Heart left ventricle (tissue), 13 donors: ENCODE measurements around the gene TMEM43.

Experiments
- POLR2A ChIP-seq, 2 donors: fragments of 450-650 bp; IDR thresholded peaks; one replicate each; pipeline ENCODE4 v1.6.1; 2017; ENCODE audit warnings: antibody characterized with exemption in 2 of 2, mild to moderate bottlenecking in 2 of 2, moderate library complexity in 2 of 2
- TF ChIP-seq, protein P1 (sequence below), 12 donors: fragments of 200-600 bp; sonication (generic) in 4 of 12; IDR thresholded peaks; one replicate each; pipeline versions ENCODE4 v1.5.0 to v1.8.0; 2018 to 2022; ENCODE audit warnings: antibody characterized with exemption in 12 of 12, mild to moderate bottlenecking in 5 of 12
- donor health status: ischemic (EF 13 %, LVEDD 7.1; RV severe dilation, severe dysfunction).
- donor health status: DM: no; HTN: yes; CAD: no.
- donor health status: DM: no; HTN: no; CAD: no.
- donor health status: ischemic (EF 25% LVEDD 6.9; RV normal size, moderate dysfunction).
- donor health status: ischemic (EF 25% LVEDD 5.7; RV mildly dilated, moderate dysfunction).
- donor health status: ischemic (EF 35%, LVEDD 5.7; RV mildly dilated, moderate dysfunction).
- donor health status: nonischemic (EF 11% LVEDD 7.7; RV severe dilation, severe dysfunction).
- donor health status: DM: yes; HTN: yes; CAD: no.
- donor health status: PGD.
- donor health status: ischemic (EF 29% LVEDD 5.4; RV normal size, mild dysfunction).
- donor health status: nonischemic (EF 23%, LVEDD 6.1; RV moderate dilation, normal function).

DNA sequence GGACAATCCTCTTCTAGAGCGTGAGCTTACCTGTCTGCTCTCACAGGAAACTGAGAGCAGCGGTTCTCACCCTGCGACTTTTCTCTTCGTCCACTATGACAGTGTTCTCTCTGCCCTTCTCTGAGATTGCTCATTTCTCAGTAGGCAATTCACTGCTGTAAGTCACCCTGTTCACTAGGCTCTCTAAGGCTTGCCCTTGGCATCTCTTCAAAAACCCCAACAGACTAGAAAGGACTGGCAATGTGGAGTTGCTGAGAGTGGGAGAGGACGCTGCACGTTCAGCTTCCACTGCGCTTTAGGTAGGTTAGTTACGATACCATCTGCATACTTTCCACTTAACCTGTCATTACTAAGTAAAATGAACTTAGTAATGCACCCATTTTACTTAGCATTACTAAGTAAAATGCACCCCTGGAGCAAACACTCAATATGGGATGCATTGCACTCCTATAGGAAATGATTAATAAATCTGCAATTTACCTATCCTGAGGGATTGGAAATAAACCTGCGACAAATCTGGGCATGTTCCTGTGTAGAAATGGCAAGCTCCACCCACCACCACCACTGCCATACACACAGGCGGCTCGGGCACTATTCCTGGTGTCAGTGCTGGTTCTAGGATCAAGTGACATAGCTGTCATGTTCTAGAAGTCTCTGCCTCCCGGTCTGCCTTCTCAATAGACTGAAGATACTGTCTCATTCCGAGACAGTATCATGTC is 32.1 kb downstream of the TMEM43 start:
- TF ChIP-seq, protein P1, sequence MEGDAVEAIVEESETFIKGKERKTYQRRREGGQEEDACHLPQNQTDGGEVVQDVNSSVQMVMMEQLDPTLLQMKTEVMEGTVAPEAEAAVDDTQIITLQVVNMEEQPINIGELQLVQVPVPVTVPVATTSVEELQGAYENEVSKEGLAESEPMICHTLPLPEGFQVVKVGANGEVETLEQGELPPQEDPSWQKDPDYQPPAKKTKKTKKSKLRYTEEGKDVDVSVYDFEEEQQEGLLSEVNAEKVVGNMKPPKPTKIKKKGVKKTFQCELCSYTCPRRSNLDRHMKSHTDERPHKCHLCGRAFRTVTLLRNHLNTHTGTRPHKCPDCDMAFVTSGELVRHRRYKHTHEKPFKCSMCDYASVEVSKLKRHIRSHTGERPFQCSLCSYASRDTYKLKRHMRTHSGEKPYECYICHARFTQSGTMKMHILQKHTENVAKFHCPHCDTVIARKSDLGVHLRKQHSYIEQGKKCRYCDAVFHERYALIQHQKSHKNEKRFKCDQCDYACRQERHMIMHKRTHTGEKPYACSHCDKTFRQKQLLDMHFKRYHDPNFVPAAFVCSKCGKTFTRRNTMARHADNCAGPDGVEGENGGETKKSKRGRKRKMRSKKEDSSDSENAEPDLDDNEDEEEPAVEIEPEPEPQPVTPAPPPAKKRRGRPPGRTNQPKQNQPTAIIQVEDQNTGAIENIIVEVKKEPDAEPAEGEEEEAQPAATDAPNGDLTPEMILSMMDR (IDR thresholded peaks at IDR 0.05): no peak
- TF ChIP-seq POLR2A (IDR thresholded peaks at IDR 0.05): no peak
